Glutamatergic neuron (in vitro differentiated cells): Measurements from ENCODE around the gene SCLT1. TPM values are rescaled to one million over a fixed set of nuclear protein-coding genes. Genes with fewer than 3 reads are reported as not detected.

ENCODE experiments used
- DNase-seq: peaks from one replicate; pipeline ENCODE4 v3.0.0; 2022
- H3K27ac Mint-ChIP-seq: one replicate; pipeline ENCODE4 v1.8.0; 2020; ENCODE audit warnings: mild to moderate bottlenecking, mixed read lengths, inconsistent platforms; ENCODE audit not compliant: unreplicated experiment
- H3K27me3 Mint-ChIP-seq: one replicate; pipeline ENCODE4 v1.8.0; 2020; ENCODE audit warnings: mild to moderate bottlenecking, moderate library complexity, mixed read lengths, inconsistent platforms; ENCODE audit not compliant: unreplicated experiment
- H3K36me3 Mint-ChIP-seq: one replicate; pipeline ENCODE4 v1.8.0; 2020; ENCODE audit warnings: mild to moderate bottlenecking, mixed read lengths, inconsistent platforms; ENCODE audit not compliant: unreplicated experiment
- H3K4me1 Mint-ChIP-seq: one replicate; pipeline ENCODE4 v1.8.0; 2020; ENCODE audit warnings: mild to moderate bottlenecking, low read depth, mixed read lengths, inconsistent platforms; ENCODE audit not compliant: unreplicated experiment
- H3K4me3 Mint-ChIP-seq: one replicate; pipeline ENCODE4 v1.8.0; 2020; ENCODE audit warnings: mild to moderate bottlenecking, mixed read lengths, inconsistent platforms; ENCODE audit not compliant: unreplicated experiment
- H3K9me3 Mint-ChIP-seq: one replicate; pipeline ENCODE4 v1.8.0; 2020; ENCODE audit warnings: mild to moderate bottlenecking, moderate library complexity, mixed read lengths, inconsistent platforms; ENCODE audit not compliant: unreplicated experiment
- total RNA-seq: library from RNA; stranded (reverse); fragmentation: NEBNext Ultra II Directional; extraction: Animal tissue kit (Norgen Biotek cat#: 25700); gene quantifications from one replicate; pipeline ENCODE4 v1.2.1, GENCODE V29; 2021; ENCODE audit not compliant: unreplicated experiment
- TF ChIP-seq, protein P1 (sequence below): fragments of 200-600 bp; sonication (generic); IDR thresholded peaks from one replicate; pipeline ENCODE4 v1.5.0; 2021; ENCODE audit not compliant: partially characterized antibody, unreplicated experiment

SCLT1 gene
- total RNA-seq, 1 donor from 2014 or later, result 15.6 TPM

DNA sequence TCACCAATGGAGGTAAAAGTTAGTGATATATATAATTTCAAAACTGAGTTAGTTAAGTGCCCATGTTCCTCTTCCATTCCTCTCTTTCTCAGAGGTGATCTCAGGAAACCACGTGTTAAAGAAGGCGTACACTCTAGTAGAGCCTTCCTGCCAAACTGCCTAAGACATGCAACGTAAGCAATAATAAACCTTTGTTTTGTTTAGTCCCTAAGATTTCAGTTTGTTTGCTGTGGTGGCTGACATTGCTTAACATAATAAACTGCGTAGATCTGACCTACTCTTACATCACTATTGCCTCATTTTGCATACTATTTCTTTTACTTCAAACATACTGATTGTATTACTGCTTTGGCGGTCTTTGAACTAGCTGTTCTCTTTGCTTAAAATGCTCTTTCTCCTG is 184.6 kb downstream of the SCLT1 start:
- H3K27me3 Mint-ChIP-seq, result no peaks in the 10 kb centered on the region
- H3K9me3 Mint-ChIP-seq, result no peaks in the 10 kb centered on the region
- H3K36me3 Mint-ChIP-seq, result no peaks in the 10 kb centered on the region
- DNase-seq, result no peak
- H3K4me3 Mint-ChIP-seq, result no peak overlapping the region
- no peak overlapping the region for H3K27ac Mint-ChIP-seq
- TF ChIP-seq, protein P1, sequence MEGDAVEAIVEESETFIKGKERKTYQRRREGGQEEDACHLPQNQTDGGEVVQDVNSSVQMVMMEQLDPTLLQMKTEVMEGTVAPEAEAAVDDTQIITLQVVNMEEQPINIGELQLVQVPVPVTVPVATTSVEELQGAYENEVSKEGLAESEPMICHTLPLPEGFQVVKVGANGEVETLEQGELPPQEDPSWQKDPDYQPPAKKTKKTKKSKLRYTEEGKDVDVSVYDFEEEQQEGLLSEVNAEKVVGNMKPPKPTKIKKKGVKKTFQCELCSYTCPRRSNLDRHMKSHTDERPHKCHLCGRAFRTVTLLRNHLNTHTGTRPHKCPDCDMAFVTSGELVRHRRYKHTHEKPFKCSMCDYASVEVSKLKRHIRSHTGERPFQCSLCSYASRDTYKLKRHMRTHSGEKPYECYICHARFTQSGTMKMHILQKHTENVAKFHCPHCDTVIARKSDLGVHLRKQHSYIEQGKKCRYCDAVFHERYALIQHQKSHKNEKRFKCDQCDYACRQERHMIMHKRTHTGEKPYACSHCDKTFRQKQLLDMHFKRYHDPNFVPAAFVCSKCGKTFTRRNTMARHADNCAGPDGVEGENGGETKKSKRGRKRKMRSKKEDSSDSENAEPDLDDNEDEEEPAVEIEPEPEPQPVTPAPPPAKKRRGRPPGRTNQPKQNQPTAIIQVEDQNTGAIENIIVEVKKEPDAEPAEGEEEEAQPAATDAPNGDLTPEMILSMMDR, result no peak
- H3K4me1 Mint-ChIP-seq, result no peaks in the 10 kb centered on the region

DNA sequence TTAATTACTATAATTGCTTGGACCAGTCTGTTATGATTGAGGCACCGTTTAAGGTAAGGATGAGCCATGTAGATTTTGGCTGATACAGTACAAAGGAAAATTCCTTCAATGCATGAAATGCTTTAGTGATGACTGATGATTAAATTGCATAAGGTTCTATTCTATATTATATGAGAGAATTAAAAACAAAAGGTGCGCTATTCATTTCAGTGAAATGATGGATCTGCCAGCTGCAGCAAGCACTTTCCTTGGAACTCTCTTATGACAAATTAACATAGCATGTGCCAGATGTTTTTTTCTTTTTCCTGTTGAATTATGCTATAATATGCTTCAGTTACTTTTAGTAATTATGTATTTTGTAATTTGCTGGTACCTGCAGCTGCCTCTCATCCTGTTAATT is 185.4 kb downstream of the SCLT1 start:
- H3K27me3 Mint-ChIP-seq, result no peaks in the 10 kb centered on the region
- H3K4me3 Mint-ChIP-seq, result no peak overlapping the region
- TF ChIP-seq, protein P1, result no peak
- H3K9me3 Mint-ChIP-seq, result no peaks in the 10 kb centered on the region
- H3K36me3 Mint-ChIP-seq, result no peaks in the 10 kb centered on the region
- DNase-seq, result no peak
- H3K27ac Mint-ChIP-seq, result no peak overlapping the region
- H3K4me1 Mint-ChIP-seq, result no peaks in the 10 kb centered on the region

DNA sequence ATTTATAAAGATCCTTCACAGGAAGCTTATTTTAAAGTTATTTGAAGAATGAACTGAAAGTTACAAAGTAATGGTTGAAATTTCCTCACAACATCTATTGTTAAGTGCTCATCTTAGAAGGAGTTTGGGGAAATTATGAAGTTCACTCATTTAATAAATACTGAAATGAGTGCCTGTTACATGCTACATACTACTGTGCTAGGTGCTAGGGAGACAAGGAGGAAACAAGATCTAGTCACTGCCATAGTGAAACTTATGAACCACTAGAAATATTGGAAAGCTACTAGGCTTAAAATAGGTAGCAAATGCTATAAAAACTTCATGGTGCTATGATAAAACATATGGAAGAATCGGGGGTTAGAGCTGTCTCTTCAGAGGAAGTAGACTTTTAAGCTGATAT is 186.8 kb downstream of the SCLT1 start:
- Mint-ChIP-seq H3K27ac (no peak overlapping the region), H3K9me3 (no peaks in the 10 kb centered on the region), H3K36me3 (no peaks in the 10 kb centered on the region), H3K4me1 (no peaks in the 10 kb centered on the region), H3K27me3 (no peaks in the 10 kb centered on the region), H3K4me3 (no peak overlapping the region)
- DNase-seq, result no peak
- TF ChIP-seq, protein P1, result no peak

DNA sequence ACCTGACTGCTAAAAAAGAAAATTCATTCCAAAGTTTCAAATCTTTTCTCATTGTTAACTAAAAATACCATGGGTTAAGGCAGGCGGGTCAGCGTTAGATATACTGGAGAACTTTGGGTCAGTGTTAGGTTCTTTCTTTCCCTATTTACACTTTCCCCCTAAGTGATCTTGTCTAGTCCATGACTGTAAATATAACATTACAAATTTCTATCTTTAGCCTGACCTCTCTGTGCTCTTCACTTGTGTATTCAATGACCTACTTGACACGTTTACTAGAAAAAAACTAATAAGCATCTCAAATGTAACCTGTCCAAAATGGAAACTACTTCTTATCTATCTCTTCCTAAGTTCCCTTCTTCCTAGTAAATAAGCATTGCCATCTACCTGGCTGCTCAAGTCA is 188.5 kb downstream of the SCLT1 start:
- Mint-ChIP-seq H3K36me3 (no peaks in the 10 kb centered on the region), H3K9me3 (no peaks in the 10 kb centered on the region), H3K4me1 (no peaks in the 10 kb centered on the region), H3K27ac (no peak overlapping the region), H3K27me3 (no peaks in the 10 kb centered on the region), H3K4me3 (no peak overlapping the region)
- no peak for DNase-seq
- TF ChIP-seq, protein P1, result no peak

DNA sequence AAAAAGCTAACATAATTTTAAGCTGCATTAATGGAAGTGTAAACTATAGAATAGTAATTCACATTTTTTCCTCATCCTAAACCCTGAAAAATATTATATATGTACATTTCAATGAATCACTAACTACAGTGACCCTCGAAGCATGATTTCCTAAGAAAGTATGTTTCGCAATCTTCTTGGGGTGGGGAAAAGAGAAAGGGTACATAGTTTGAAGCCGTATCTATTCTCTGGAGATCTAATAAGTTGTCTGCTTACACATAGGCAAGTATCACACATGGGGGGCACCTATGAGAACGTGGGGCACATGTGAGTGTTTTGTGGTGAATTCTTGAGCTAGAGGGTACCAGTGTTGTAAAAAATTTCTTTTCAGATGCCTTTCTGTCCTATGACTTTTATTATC is 212.7 kb downstream of the SCLT1 start:
- Mint-ChIP-seq H3K9me3 (no peaks in the 10 kb centered on the region), H3K4me3 (no peak overlapping the region), H3K27ac (no peak overlapping the region), H3K27me3 (no peaks in the 10 kb centered on the region), H3K4me1 (peaks cover 5% of the 10 kb centered on the region), H3K36me3 (no peaks in the 10 kb centered on the region)
- TF ChIP-seq, protein P1, result no peak
- DNase-seq, result no peak
